ENCODE results near the gene STK38. TPM values are rescaled to one million over a fixed set of nuclear protein-coding genes. Genes with fewer than 3 reads are reported as not detected.

The STK38 gene
- total RNA-seq, 2 donors from 2014 or later, result 23.1 to 23.2 TPM

GRCh38 chr6:36533321-36533720 is 14.0 kb downstream of the STK38 start:
- TF ChIP-seq CTCF (IDR thresholded peaks at IDR 0.05), result no peak
- DNase-seq (ENCODE audit: low spot score), result no peak
- no peak overlapping the region for H3K4me3 ChIP-seq
- no peak for ATAC-seq (ENCODE audit: insufficient number of reproducible peaks, low FRiP score, low read depth)
- H3K27me3 ChIP-seq (replicated peaks; ENCODE audit: insufficient read depth), result no peaks in the 10 kb centered on the region
- no peak overlapping the region for H3K27ac ChIP-seq
- H3K36me3 ChIP-seq, result no peaks in the 10 kb centered on the region
- no peaks in the 10 kb centered on the region for H3K9me3 ChIP-seq
- H3K4me1 ChIP-seq (ENCODE audit: control insufficient read depth in 1 of 2, low read depth in 2 of 2), result peaks cover 0 to 11% of the 10 kb centered on the region in 2 donors

GRCh38 chr6:36526066-36526465 is 21.2 kb downstream of the STK38 start:
- H3K4me3 ChIP-seq, result no peak overlapping the region
- TF ChIP-seq CTCF (IDR thresholded peaks at IDR 0.05), result no peak
- DNase-seq (ENCODE audit: low spot score) (no peak), ATAC-seq (ENCODE audit: insufficient number of reproducible peaks, low FRiP score, low read depth) (no peak)
- peaks cover 3 to 6% of the 10 kb centered on the region in 2 donors for H3K4me1 ChIP-seq (ENCODE audit: control insufficient read depth in 1 of 2, low read depth in 2 of 2)
- H3K27me3 ChIP-seq (replicated peaks; ENCODE audit: insufficient read depth), result no peaks in the 10 kb centered on the region
- no peak overlapping the region for H3K27ac ChIP-seq
- no peaks in the 10 kb centered on the region for H3K9me3 ChIP-seq
- H3K36me3 ChIP-seq, result peaks cover 31% of the 10 kb centered on the region

- H3K4me3 ChIP-seq, result no peak overlapping the region
- H3K27ac ChIP-seq, result no peak overlapping the region
- H3K36me3 ChIP-seq, result peaks cover 35% of the 10 kb centered on the region
- H3K9me3 ChIP-seq, result no peaks in the 10 kb centered on the region
- TF ChIP-seq CTCF (IDR thresholded peaks at IDR 0.05), result no peak
- no peaks in the 10 kb centered on the region for H3K27me3 ChIP-seq (replicated peaks; ENCODE audit: insufficient read depth)
- H3K4me1 ChIP-seq (ENCODE audit: control insufficient read depth in 1 of 2, low read depth in 2 of 2), result peaks cover 3 to 6% of the 10 kb centered on the region in 2 donors
- no peak for ATAC-seq (ENCODE audit: insufficient number of reproducible peaks, low FRiP score, low read depth)
- no peak for DNase-seq (ENCODE audit: low spot score)
These were observed 21.9 kb downstream of the STK38 start for GRCh38 chr6:36525346-36525745.

GRCh38 chr6:36524871-36525270 is 22.4 kb downstream of the STK38 start:
- Histone ChIP-seq H3K9me3 (no peaks in the 10 kb centered on the region), H3K27ac (no peak overlapping the region), H3K27me3 (replicated peaks; ENCODE audit: insufficient read depth) (no peaks in the 10 kb centered on the region), H3K4me3 (no peak overlapping the region), H3K4me1 (ENCODE audit: control insufficient read depth in 1 of 2, low read depth in 2 of 2) (peaks cover 3 to 6% of the 10 kb centered on the region in 2 donors), H3K36me3 (peaks cover 35% of the 10 kb centered on the region)
- ATAC-seq (ENCODE audit: insufficient number of reproducible peaks, low FRiP score, low read depth) (no peak), DNase-seq (ENCODE audit: low spot score) (no peak)
- TF ChIP-seq CTCF (IDR thresholded peaks at IDR 0.05), result no peak

GRCh38 chr6:36523936-36524499 is 23.3 kb downstream of the STK38 start:
- peaks cover 39% of the 10 kb centered on the region for H3K36me3 ChIP-seq
- no peak overlapping the region for H3K27ac ChIP-seq
- DNase-seq (ENCODE audit: low spot score) (no peak), ATAC-seq (ENCODE audit: insufficient number of reproducible peaks, low FRiP score, low read depth) (no peak)
- no peaks in the 10 kb centered on the region for H3K27me3 ChIP-seq (replicated peaks; ENCODE audit: insufficient read depth)
- no peaks in the 10 kb centered on the region for H3K9me3 ChIP-seq
- peaks cover 3 to 6% of the 10 kb centered on the region in 2 donors for H3K4me1 ChIP-seq (ENCODE audit: control insufficient read depth in 1 of 2, low read depth in 2 of 2)
- H3K4me3 ChIP-seq, result no peak overlapping the region
- no peak for TF ChIP-seq CTCF (IDR thresholded peaks at IDR 0.05)

Data from thoracic aorta (tissue), 2 donors.